NCI-H1092 treated with DMSO at 0.1 percent for 48 hours (cell line): Measurements from ENCODE around the gene TRIO.

ENCODE experiments used
- DNase-seq: peaks from one replicate; lab custom pipeline; 2025; lab: John Stamatoyannopoulos, UW

TRIO gene

DNA sequence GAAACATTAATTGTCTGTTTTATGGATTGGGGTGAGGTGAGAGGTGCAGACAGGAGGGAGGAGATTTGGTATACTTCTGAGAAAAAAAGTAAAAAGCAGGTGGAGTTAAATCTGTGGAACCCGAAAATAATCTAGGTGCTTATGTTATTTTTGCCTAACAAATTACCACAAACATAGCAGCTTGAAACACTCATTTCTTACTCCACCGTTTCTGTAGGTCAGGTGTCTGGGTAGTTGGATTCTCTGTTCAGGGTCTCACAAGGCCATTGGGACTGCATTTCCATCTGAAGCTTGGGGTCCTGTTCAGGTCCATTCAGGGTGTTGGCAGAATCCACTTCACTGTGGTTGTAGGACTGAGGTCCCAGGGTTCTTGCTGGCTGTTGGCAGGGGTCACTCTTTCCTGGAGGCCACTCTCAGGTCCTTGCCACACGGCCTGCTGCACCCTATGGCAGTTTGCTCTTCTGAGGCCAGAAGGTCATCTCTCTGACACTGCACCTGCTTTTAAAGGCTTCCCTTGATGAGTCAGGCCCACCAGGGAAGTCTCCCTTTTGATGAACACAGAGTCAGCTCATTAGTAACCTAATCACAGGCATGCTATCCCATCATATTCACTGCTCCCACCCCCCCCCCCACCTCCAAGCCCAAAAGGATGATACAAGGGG lies 82.2 kb downstream of the TRIO start:
- no peak for DNase-seq

DNA sequence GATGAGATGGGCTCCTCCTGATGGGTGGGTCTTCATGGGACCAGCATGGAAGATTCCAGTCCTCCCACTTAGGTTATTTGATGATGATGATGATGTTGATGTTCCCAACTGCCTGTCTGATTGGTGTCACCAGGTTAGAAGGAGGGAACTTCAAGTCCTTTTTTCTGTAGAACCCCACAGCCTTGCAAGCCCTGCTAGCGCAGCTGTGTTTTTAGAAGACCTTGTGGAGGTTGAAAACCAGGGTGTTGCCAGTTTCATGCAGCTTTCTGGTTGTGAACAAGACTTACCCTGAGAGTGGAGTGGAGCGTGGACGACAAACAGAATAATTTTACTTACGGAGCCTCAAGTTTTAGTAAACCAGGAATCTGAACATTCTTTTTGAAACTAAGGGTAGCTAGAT lies 83.0 kb downstream of the TRIO start:
- DNase-seq: no peak

DNA sequence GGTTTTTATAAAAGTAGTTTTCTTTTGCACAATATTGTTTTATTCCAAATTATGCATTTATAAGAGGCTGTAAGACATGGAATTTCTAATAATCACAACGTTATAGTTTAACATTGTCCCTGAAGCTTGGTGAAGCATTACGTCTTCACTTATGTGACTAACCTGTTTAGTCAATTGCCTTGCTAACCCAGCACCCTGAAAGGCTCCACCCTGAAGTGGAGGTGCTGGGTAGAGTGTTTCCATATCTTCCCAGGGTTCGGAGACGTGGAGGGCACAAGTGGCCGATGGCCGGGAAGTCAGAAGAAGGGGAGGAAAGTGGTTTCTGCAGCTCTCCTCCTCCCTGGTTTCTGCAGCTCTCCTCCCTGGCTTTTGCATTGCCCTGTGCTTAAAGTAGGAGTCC lies 83.4 kb downstream of the TRIO start:
- DNase-seq: no peak

DNA sequence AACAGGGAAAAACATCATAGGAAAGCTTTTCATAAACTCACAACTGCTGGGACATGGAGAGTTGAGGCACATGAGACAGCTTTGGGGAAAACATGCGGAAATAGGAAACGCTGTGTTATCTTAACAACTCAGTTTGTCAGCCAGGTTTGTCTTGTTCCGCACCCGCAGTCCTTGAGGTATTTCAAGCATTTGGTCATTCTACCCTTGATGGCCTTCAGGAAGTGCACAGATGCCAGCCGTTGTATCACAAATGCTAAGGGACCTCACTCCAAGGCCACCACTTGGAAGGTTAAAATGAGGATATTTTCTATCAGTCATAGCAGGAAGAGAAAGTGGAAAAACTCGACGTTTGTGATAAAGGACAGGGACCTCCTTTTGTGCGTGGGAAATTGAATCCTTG lies 83.8 kb downstream of the TRIO start:
- DNase-seq: no peak

DNA sequence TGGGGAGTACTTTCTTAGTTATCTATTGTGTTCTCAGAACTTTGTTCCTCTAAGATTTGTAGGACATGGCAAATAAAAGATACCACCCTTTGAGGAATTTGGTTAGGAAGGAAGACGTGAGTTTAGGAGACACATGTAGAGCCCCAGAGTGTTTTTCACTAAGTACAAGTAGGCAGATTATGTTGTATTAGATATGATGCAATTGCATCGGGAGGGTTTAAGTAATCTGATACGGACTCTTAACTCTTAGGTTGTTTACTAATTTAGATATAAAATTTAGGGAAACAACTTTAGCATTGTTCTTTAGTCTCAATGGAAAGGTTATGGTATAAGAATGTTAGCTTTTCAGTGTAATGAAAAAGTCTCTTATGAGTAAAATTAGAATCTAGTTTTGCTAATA lies 84.4 kb downstream of the TRIO start:
- DNase-seq: no peak

DNA sequence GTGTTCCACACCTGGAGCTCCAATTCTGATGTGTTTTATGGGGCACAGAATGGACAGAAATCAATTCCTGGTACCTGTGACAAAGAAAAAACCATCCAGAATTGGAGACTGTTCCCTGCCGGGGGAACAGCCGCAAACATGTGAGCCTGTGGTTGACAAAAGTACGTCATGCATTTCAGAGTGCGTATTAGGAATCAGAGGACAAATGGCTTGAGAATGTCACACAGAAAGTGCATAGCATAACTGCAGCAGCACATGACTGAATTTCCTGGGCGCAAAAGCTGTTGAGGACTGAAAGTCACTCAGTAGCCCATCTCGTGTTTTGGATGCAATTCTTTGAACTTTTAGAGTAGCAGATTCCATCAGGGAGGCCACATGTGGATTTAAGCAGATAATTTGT lies 85.1 kb downstream of the TRIO start:
- DNase-seq: no peak

DNA sequence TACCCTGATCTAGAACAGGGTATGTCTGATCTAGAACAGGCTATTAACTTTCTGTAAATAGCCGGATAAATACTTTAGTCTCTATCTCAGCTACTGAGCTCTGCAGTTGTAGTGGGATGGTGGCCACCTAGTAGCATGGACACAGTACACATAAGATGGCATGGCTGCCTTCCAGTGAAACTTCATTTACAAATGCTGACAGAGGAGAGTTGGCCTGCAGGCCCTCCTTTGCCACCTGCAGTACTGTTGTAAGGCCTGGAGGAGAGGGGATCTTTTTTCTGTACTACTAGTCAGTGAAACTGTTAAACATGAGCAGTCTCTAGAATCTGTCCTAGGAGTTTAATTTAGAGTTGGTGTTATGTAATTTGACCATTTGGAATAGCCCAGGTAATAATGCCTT lies 86.0 kb downstream of the TRIO start:
- no peak for DNase-seq

DNA sequence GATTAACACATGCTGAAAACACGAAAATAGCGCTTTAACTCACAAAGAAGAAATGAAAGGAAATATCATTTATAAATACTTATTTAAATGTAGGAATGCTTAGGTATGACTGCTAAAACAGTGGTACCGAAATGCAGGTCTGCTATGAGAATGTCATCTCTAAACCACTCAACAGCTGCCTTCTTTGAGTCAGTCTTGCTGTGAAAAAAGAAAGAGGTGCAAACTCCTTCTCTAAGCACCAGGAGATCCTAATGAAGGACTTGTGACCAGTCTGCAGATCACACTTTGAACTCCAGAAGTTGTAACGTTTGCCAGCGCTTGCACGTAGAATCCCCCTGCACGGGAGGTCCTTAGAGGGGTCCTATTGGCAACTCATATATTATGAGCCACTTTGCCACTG lies 86.6 kb downstream of the TRIO start:
- no peak for DNase-seq

DNA sequence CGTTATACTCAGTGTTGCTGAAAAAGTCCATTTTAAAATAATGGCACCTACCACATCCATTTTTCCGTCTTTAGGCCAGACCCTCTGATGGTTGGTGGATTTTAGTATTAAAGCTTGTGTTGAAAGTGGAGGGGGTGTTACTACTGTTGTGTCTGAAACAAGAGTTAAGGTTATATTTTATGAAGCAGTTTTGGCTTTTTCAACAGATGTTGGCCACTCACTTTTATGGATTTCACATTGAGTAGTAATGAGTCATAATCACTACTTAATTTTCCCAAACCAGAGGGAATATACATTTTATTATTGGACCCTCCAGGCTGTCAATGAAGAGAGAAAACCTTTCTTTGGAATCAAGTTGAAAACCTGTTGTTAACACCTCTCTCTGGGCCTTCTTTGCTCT lies 88.0 kb downstream of the TRIO start:
- no peak for DNase-seq

DNA sequence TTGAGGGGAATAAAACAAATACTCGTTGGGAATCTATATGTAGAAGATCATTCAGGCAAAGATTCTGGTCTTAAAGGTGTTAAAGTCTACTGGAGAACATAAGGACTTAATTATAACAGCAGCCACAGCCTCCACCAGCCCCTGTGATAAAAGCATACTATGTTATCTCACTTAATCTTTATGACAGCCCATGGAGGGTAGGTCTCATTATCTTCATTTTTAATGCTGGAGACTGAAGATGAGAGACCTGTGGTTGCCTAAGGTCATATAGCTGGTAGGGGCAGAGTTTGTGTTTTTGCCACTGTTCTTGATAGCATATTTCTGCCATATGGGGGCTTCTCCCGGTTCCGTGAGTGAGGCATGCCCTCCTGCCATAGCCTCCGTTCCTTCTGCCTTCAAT lies 88.7 kb downstream of the TRIO start:
- DNase-seq: no peak

DNA sequence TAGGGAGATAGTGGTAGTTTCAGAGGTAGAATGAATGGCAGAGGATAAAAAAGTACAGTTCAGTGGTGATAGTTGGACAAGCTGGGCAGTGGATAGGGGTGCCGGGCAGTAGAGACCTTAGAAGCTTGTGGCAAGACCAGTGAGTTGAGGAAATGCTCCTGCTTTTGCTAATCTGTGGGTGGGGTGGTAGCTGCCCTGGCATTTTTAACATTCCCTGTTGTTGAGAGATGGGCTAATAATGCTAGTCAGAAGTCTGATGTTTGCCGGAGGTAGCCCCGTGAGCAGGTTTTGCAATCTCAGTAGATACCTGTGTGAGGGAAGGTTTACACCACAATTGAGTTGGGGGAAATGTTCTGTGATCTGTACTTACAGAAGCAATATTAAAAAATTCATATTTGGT lies 91.1 kb downstream of the TRIO start:
- DNase-seq: no peak

DNA sequence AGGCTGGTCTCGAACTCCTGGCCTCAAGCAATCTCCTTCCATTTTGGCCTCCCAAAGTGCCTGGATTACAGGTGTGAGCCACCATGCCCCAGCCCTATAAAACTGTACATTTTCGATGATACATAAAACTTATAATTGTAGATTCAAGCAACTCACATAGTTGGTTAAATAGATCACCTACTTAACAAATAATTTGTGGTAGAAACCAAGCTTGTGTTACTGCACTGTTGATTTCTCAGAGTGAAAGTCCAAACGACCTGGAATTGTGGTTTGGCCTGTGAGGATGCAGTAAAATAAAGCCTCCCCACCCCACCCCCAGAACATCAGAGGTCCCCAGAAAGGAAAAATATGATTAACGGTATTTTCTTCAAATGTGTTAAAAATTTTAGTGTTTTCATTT lies 92.7 kb downstream of the TRIO start:
- no peak for DNase-seq

DNA sequence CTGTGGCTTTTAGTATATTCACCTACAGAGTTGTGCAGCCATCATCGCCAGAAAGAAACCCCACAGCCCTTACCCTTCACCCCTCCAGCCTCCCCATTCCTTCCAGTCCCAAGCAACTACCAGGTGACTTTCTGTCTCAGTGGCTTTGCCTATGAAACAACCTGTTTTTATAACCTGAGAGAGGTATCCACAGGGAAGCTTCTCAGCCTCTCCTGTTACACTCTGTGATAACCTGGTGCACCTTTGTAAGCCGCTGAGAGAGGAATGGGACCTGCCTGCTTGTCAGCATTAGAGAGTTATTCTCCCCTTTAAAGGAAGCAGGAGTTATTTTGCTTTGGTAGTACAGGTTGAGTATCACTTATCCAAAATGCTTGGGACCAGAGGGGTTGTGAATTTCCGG lies 93.6 kb downstream of the TRIO start:
- DNase-seq: no peak

DNA sequence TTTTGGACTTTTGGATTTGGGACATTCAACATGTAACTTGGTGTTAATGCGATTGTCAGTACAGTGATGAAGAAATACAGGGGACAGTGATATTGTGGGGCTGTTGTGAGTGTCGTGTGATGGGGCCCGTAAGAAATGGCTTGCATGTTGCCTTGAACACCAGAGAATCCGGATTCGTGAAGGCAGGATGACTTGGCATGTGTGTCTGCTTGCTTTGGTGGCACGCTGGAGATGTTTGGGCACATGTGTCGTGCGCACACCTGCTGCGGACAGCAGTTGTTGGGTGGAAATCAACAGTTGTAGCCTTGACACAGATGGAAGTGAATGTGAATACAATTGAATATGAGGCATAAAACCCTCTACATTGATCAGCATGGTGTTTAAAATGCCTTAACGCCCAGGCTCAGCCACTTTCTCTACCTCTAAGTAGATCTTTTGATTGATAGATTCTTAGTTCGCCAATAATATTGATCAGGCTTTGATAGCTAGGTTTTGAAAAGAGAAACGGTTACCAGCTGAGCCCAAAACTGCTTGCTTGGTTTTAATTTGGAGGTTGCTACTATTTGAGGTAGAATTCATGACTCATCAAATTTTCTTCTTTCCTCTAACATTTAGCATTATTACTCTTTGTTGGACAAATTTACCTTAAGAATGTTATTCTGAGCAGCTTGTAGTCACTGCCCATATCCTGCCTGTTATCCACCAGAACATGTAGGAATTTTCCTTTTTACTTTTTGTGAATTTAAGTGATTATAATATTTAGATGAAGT lies 94.4 kb downstream of the TRIO start:
- no peak for DNase-seq

DNA sequence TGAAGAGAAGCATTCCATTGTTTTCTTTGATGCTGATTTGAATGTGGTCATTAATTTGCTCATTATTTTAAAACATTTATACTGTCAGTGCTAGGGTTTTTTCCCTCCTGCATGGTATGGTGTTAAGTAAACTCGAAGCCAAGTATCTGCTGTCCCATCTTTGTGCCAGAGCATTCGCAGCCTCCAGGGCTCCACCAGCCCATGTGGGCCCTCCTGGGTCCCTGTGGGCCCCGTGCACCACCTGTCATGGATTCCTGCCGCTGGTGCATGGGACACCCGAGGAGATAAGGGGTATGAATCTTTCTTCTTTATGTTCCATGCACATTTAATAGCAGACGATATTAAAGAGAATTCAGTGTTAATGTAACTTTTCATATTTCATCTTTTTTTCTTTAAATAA lies 95.1 kb downstream of the TRIO start:
- DNase-seq: no peak

DNA sequence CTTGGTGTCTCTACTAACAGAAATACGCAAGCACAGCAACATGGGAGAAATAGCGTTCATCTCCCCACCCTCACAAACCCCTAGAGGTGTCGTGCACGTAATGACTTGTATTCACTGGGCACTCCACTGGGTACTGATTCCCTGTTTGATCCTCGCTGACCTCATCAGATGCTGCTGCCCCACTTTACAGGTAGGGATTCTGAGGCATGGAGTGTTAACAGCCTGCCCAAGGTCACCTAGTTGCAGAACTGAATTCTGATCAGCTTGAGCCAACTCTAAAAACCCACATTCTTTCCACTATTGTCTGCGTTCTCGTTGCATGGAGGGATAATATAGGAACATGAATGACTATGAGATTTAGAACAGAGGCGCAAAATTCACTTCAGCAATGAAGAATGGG lies 96.3 kb downstream of the TRIO start:
- no peak for DNase-seq

DNA sequence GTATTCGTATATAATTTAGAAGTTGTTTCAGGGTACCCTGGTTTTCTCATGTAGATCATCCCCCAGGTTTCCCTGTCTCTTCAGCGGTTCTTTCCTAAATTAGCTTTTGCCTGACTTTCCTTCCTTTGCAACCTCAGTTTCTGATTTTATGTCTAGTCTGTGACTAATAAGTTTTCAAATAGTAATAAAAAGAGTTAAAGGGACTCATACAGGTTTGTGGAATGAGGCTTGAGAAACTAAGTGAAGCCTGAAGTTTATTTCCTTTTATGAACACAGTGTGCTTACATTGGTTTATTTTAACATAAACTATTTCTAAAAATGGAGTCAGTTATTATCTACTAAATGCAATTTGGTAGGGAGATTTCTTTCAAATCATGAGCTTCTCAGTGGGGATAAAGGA lies 96.8 kb downstream of the TRIO start:
- DNase-seq: no peak

DNA sequence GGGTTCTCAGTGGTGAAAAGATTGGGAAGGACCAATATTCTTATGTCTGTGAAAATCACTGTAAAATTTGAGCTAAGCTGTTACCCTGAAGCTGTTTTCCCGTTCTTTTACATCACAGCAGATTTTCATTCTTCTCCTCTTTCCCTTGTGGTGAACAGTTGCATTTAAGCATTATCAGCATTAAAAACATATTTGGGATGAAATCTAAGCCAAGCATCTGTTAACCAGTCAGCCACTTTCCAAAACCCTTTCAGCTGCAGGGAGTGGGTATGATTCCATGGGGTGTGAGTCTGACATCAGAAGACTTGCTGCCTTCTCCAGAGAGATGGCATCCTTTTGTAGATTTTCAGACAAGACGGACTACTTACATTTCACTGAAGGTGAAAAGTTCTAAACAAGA lies 97.2 kb downstream of the TRIO start:
- DNase-seq: no peak

DNA sequence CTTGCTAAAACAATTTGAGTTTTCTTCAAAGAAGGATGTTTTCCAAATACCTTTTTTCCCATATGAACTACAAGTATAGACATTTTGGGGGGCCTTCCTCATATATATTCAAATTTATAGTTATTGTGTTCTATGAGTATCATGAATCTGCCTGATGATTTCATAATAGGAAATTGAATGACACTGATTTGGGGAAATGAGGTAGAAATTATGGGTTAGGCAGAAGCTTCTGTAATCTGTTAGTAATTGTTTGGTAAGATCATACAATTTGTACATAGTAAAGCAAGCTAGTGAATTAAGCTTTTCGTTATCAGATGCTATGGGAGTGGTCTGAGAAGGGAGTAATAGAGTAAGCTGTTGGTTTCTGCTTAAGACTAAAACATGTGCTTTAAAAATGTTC lies 98.0 kb downstream of the TRIO start:
- no peak for DNase-seq

DNA sequence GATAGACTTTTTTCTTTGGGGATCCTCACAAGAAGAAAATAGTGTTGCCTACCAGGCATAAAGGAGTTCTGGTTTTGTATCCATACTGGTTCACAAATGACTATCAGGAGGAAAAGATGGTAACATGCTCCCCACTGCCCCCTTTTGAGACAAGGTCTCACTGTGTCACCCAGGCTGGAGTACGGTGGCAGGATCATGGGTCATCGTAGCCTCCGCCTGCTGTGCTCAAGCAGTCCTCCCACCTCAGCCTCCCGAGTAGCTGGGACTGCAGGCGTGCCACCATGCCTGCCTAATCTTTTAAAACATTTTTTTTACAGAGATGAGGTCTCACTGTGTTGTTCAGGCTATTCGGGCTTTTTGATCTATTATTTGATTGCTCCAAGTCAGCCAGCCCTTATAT lies 99.3 kb downstream of the TRIO start:
- no peak for DNase-seq

DNA sequence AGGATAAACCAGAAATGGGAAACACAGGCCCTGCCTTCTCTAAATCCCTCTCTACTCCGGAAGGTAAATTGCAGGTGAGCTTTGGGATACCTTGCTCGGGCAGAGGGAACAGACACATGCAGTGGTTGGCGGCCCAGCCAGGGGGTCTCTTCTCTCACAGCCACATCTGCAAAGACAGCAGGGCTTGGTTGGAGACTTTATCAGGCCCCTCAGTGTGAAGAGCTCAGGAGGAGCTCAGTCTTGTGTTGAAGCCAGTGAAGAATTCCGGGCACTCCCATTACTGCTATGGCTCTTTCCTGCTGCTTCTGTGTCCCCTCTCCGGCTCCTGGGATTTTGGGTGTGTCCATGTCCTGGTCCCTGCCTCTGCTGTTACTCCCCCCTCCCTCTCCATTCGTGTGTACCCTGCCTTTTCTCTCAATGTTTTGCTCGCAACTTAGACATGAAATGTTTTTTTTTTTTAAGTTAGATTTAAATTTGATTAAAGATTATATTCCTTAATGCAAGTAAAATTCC lies 99.8 kb downstream of the TRIO start:
- DNase-seq: no peak

DNA sequence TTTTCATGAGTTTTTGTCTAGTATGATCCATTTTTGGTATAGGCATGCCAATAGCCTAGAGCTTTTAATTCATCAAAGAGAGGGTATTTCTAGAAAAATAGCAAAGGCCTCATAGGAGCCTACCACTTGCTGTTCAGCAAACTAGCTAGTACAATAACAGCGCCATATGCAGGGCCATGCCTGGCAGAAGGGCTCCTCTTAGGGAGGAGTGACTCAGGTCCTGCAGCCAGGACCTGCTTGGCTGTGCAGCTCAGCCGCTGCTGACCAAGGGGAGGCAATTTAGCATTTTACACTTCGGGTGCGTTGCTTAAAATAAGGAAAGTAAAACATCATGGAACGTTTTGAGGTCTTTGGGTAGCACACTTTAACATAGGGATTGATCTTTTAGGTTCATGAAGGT lies 100.6 kb downstream of the TRIO start:
- DNase-seq: no peak

DNA sequence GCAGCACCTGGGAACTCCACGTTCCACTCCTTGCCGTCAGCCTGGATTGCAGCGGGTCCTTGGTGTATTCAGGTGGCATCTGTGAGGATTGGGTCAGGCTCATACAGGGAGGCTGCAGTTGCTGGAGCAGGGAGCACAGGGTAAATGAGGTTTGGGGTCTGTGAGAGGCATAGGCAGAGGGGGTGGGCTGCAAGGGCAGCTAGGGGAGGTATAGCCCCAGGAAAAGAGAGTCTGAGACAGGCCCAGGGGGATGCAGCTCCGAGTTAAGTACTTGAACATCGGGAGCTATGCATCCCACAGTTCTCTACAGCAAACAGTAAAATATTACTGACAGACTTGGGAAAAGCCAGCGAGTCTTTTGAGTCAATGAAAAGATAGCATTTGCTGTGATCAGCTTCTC lies 101.6 kb downstream of the TRIO start:
- DNase-seq: no peak
